GM18508 (cell line): ENCODE measurements around the gene P4HA2.

ENCODE experiments used
- ATAC-seq: cut with Tn5 transposase; IDR thresholded peaks from one replicate; pipeline ENCODE4 v1.9.1; 2021; ENCODE audit warnings: moderate number of reproducible peaks; ENCODE audit not compliant: insufficient read depth, unreplicated experiment

The P4HA2 gene

GRCh38 chr5:132226516-132227234 lies 978 bp downstream of the P4HA2 start:
- ATAC-seq: no peak

- no peak for ATAC-seq
Measured at GRCh38 chr5:132225165-132226032, 2.3 kb downstream of the P4HA2 start.

- no peak for ATAC-seq
Measured at GRCh38 chr5:132224716-132225115, 2.9 kb downstream of the P4HA2 start.

GRCh38 chr5:132223861-132224260 lies 3.8 kb downstream of the P4HA2 start:
- no peak for ATAC-seq

- peak; percentile 85 for ATAC-seq
Measured at GRCh38 chr5:132222649-132223038, 5.0 kb downstream of the P4HA2 start.

- ATAC-seq: no peak
Measured at GRCh38 chr5:132221781-132222648, 5.6 kb downstream of the P4HA2 start.

- ATAC-seq: no peak
Measured at GRCh38 chr5:132220491-132220890, 7.2 kb downstream of the P4HA2 start.

GRCh38 chr5:132219981-132220380 lies 7.7 kb downstream of the P4HA2 start:
- ATAC-seq: no peak

- ATAC-seq: no peak
Measured at GRCh38 chr5:132219289-132219970, 8.2 kb downstream of the P4HA2 start.

GRCh38 chr5:132218321-132218720 lies 9.3 kb downstream of the P4HA2 start:
- ATAC-seq: no peak

GRCh38 chr5:132215329-132215728 lies 12.3 kb downstream of the P4HA2 start:
- ATAC-seq: no peak

GRCh38 chr5:132214491-132214890 lies 13.2 kb downstream of the P4HA2 start:
- ATAC-seq: no peak

GRCh38 chr5:132213666-132214065 lies 14.0 kb downstream of the P4HA2 start:
- ATAC-seq: no peak

GRCh38 chr5:132211787-132212186 lies 15.9 kb downstream of the P4HA2 start:
- no peak for ATAC-seq

- no peak for ATAC-seq
Measured at GRCh38 chr5:132210944-132211343, 16.7 kb downstream of the P4HA2 start.

- ATAC-seq: no peak
Measured at GRCh38 chr5:132209901-132210545, 17.6 kb downstream of the P4HA2 start.

GRCh38 chr5:132209131-132209530 lies 18.5 kb downstream of the P4HA2 start:
- ATAC-seq: no peak

GRCh38 chr5:132207778-132208177 lies 19.9 kb downstream of the P4HA2 start:
- no peak for ATAC-seq

GRCh38 chr5:132206782-132207181 lies 20.9 kb downstream of the P4HA2 start:
- ATAC-seq: no peak
